HL-60 (cell line): ENCODE measurements around the gene ZBTB7C.

Source experiments
- GABPA ChIP-seq: IDR thresholded peaks from 2 replicates; pipeline ENCODE4 v1.6.1; 2012; ENCODE audit warnings: low read depth
- POLR2AphosphoS5 ChIP-seq: IDR thresholded peaks from 2 replicates; pipeline ENCODE4 v1.6.1; 2012; ENCODE audit warnings: low read depth
- SPI1 ChIP-seq: IDR thresholded peaks from 2 replicates; pipeline ENCODE4 v1.6.1; 2012; ENCODE audit warnings: low read depth, mild to moderate bottlenecking, borderline replicate concordance
- TF ChIP-seq, protein P1 (sequence below): IDR thresholded peaks from 2 replicates; pipeline ENCODE4 v1.6.1; 2012; ENCODE audit warnings: low read depth; ENCODE audit not compliant: insufficient replicate concordance
- TF ChIP-seq, protein P2 (sequence below): IDR thresholded peaks from one replicate; pipeline ENCODE4 v1.5.1; 2011; ENCODE audit warnings: low read length, control low read depth, inconsistent platforms; ENCODE audit not compliant: insufficient read depth

DNA sequence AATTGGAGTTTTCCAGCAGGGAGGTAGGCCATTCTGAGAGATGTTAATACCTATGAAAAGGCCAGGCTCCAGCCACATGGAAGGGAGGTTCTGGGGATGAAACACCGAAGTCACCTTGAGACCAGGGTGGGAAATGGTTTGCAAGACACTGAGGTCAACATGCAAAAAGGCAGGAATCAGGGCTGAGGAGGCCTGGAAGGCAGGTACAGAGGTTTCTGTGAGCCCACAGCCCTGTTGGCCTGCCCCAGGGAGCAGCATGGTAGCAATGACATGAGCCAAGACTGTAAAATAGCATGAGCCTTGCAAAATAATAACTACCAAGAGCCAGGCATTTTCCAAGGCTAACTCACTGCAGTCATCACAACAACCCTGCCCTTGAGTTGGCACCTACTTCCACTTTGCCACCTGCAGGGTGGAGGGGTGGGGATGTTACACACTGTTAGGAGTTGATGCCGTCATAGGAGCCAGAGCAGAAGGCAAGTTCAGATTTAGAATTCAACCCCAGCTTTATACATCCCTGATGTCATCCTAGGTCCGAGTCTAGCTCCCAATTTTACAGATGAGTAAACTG is 61.3 kb downstream of the ZBTB7C start:
- TF ChIP-seq, protein P1, sequence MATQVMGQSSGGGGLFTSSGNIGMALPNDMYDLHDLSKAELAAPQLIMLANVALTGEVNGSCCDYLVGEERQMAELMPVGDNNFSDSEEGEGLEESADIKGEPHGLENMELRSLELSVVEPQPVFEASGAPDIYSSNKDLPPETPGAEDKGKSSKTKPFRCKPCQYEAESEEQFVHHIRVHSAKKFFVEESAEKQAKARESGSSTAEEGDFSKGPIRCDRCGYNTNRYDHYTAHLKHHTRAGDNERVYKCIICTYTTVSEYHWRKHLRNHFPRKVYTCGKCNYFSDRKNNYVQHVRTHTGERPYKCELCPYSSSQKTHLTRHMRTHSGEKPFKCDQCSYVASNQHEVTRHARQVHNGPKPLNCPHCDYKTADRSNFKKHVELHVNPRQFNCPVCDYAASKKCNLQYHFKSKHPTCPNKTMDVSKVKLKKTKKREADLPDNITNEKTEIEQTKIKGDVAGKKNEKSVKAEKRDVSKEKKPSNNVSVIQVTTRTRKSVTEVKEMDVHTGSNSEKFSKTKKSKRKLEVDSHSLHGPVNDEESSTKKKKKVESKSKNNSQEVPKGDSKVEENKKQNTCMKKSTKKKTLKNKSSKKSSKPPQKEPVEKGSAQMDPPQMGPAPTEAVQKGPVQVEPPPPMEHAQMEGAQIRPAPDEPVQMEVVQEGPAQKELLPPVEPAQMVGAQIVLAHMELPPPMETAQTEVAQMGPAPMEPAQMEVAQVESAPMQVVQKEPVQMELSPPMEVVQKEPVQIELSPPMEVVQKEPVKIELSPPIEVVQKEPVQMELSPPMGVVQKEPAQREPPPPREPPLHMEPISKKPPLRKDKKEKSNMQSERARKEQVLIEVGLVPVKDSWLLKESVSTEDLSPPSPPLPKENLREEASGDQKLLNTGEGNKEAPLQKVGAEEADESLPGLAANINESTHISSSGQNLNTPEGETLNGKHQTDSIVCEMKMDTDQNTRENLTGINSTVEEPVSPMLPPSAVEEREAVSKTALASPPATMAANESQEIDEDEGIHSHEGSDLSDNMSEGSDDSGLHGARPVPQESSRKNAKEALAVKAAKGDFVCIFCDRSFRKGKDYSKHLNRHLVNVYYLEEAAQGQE = no peak
- TF ChIP-seq, protein P2, sequence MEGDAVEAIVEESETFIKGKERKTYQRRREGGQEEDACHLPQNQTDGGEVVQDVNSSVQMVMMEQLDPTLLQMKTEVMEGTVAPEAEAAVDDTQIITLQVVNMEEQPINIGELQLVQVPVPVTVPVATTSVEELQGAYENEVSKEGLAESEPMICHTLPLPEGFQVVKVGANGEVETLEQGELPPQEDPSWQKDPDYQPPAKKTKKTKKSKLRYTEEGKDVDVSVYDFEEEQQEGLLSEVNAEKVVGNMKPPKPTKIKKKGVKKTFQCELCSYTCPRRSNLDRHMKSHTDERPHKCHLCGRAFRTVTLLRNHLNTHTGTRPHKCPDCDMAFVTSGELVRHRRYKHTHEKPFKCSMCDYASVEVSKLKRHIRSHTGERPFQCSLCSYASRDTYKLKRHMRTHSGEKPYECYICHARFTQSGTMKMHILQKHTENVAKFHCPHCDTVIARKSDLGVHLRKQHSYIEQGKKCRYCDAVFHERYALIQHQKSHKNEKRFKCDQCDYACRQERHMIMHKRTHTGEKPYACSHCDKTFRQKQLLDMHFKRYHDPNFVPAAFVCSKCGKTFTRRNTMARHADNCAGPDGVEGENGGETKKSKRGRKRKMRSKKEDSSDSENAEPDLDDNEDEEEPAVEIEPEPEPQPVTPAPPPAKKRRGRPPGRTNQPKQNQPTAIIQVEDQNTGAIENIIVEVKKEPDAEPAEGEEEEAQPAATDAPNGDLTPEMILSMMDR = no peak
- no peak for TF ChIP-seq POLR2AphosphoS5
- no peak for TF ChIP-seq GABPA
- TF ChIP-seq SPI1 = no peak
